HG02852 (cell line): ENCODE measurements around the gene HADH.

Experiments
- ATAC-seq: cut with Tn5 transposase; IDR thresholded peaks from one replicate; pipeline ENCODE4 v1.9.1; 2021; ENCODE audit warnings: mild to moderate bottlenecking, moderate library complexity; ENCODE audit not compliant: unreplicated experiment

HADH gene

DNA sequence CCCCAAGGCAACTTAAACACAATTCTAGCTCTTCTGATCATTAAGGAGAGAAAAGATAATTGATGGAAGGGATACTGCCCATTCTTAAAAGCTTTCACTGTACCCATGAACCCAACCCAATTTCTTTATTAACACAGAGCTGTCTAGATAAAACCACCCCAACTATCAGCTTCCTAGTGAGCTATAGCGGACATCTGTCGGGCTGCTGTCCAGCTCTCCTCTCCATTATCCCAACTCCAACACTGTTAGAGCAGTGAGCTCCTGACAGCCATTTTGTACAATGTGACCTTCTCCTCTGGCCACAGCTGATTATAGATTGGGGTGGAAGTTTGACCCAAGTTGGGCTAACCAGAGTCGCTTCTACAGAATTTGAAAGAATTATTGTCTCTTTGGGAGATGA is 66.1 kb downstream of the HADH start:
- no peak for ATAC-seq

GRCh38 chr4:108056418-108056817 is 66.7 kb downstream of the HADH start:
- no peak for ATAC-seq

GRCh38 chr4:108058685-108059440 is 69.2 kb downstream of the HADH start:
- no peak for ATAC-seq

GRCh38 chr4:108060164-108060563 is 70.5 kb downstream of the HADH start:
- ATAC-seq, result no peak

GRCh38 chr4:108060686-108061321 is 71.1 kb downstream of the HADH start:
- ATAC-seq, result no peak

GRCh38 chr4:108068442-108068841 is 78.8 kb downstream of the HADH start:
- no peak for ATAC-seq

DNA sequence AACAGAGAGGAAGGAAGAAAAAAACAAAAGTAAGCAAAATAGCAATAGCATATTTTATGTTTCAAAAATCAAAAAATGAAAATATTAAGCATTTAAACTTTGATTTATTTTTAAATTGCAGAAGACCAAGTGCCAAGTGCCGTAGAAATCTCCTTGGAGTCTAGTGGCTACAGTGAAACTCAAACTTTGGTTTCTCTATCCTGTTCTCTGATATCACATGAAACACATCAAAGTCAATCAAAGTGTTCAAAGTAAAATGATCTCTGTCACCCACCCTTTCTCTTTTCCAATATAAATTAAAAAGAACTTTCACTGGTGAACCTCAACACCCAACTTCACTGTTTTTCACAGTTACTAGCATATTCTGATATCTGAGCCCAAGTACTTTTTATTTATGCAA is 81.1 kb downstream of the HADH start:
- ATAC-seq, result no peak

GRCh38 chr4:108072300-108072699 is 82.6 kb downstream of the HADH start:
- no peak for ATAC-seq

- no peak for ATAC-seq
Measured at GRCh38 chr4:108078024-108078733, 88.5 kb downstream of the HADH start.

- no peak for ATAC-seq
Measured at GRCh38 chr4:108080747-108081146, 91.1 kb downstream of the HADH start.

- no peak for ATAC-seq
Measured at GRCh38 chr4:108081256-108081655, 91.6 kb downstream of the HADH start.
